ENCODE measurements around the gene TNFSF10. TPM values are rescaled to one million over a fixed set of nuclear protein-coding genes. Genes with fewer than 3 reads are reported as not detected.

Gene TNFSF10
- total RNA-seq, 1 experiment from 2014 or later, result 2.2 TPM

DNA sequence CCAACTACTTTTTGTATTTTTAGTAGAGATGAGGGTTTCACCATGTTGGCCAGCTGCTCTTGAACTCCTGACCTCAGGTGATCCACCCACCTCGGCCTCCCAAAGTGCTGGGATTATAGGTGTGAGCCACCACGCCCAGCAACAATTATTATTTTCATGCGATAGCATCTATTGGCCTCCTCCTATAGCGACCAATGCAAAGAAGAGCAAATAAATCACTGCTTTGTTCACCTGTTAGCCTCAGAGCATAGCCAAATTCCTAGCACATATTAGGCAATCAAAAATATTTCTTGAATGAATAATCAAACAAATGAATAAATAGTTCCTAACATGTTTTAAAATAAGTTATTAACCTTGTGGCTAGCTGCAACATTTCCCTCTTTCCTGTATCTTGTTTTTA lies 36.8 kb upstream of the TNFSF10 start:
- BruUV-seq (replicated peaks), result no TSS peak
- no peaks in the 10 kb centered on the region for H3K36me3 ChIP-seq (ENCODE audit: control insufficient read depth, insufficient read depth, low read length)
- in situ Hi-C loops (cut with HindIII; ENCODE audit: low pct_unique_long_range_greater_than_20kb, low sequenced_read_pairs), result no loop called here
- DNase-seq (ENCODE audit: low read depth, low spot score) (no peak), ATAC-seq (no peak)
- CTCF ChIA-PET, result no interaction called here
- POLR2A ChIA-PET, result no interaction called here
- H3K4me3 ChIP-seq (ENCODE audit: low read depth in 2 of 2, low read length in 2 of 2), result no peak overlapping the region
- intact Hi-C loops (cut with micrococcal nuclease; ENCODE audit: unreplicated experiment), result no loop called here
- no peak for TF ChIP-seq POLR2AphosphoS5 (IDR thresholded peaks at IDR 0.05; ENCODE audit: low read depth, low read length)
- TF ChIP-seq, protein P1, sequence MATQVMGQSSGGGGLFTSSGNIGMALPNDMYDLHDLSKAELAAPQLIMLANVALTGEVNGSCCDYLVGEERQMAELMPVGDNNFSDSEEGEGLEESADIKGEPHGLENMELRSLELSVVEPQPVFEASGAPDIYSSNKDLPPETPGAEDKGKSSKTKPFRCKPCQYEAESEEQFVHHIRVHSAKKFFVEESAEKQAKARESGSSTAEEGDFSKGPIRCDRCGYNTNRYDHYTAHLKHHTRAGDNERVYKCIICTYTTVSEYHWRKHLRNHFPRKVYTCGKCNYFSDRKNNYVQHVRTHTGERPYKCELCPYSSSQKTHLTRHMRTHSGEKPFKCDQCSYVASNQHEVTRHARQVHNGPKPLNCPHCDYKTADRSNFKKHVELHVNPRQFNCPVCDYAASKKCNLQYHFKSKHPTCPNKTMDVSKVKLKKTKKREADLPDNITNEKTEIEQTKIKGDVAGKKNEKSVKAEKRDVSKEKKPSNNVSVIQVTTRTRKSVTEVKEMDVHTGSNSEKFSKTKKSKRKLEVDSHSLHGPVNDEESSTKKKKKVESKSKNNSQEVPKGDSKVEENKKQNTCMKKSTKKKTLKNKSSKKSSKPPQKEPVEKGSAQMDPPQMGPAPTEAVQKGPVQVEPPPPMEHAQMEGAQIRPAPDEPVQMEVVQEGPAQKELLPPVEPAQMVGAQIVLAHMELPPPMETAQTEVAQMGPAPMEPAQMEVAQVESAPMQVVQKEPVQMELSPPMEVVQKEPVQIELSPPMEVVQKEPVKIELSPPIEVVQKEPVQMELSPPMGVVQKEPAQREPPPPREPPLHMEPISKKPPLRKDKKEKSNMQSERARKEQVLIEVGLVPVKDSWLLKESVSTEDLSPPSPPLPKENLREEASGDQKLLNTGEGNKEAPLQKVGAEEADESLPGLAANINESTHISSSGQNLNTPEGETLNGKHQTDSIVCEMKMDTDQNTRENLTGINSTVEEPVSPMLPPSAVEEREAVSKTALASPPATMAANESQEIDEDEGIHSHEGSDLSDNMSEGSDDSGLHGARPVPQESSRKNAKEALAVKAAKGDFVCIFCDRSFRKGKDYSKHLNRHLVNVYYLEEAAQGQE (IDR thresholded peaks at IDR 0.05; ENCODE audit: insufficient read depth in 1 of 2, low read depth in 2 of 2, low read length in 1 of 2), result no peak
- no peak for TF ChIP-seq TCF7L2 (IDR thresholded peaks at IDR 0.05; ENCODE audit: low read depth, low read length)
- TF ChIP-seq SIN3A (IDR thresholded peaks at IDR 0.05; ENCODE audit: borderline replicate concordance, insufficient read depth, low read depth, low read length), result no peak
- TF ChIP-seq CTCF (IDR thresholded peaks at IDR 0.05), result no peak
- H3K9me3 ChIP-seq (ENCODE audit: control insufficient read depth, insufficient read depth, low read depth, low read length), result no peaks in the 10 kb centered on the region
- H3K27ac ChIP-seq (ENCODE audit: low read length), result no peak overlapping the region
- H3K4me1 ChIP-seq (ENCODE audit: control insufficient read depth, insufficient read depth, low read length), result peaks cover 20% of the 10 kb centered on the region
- no peaks in the 10 kb centered on the region for H3K27me3 ChIP-seq (ENCODE audit: control insufficient read depth, insufficient read depth, low read length)

- Histone ChIP-seq H3K27ac (ENCODE audit: low read length) (no peak overlapping the region), H3K27me3 (ENCODE audit: control insufficient read depth, insufficient read depth, low read length) (no peaks in the 10 kb centered on the region), H3K4me3 (ENCODE audit: low read depth in 2 of 2, low read length in 2 of 2) (no peak overlapping the region), H3K4me1 (ENCODE audit: control insufficient read depth, insufficient read depth, low read length) (peaks cover 20% of the 10 kb centered on the region), H3K9me3 (ENCODE audit: control insufficient read depth, insufficient read depth, low read depth, low read length) (no peaks in the 10 kb centered on the region), H3K36me3 (ENCODE audit: control insufficient read depth, insufficient read depth, low read length) (no peaks in the 10 kb centered on the region)
- ChIA-PET POLR2A (no interaction called here), CTCF (no interaction called here)
- in situ Hi-C loops (cut with HindIII; ENCODE audit: low pct_unique_long_range_greater_than_20kb, low sequenced_read_pairs), result no loop called here
- DNase-seq (ENCODE audit: low read depth, low spot score), result no peak
- no peak for TF ChIP-seq SIN3A (IDR thresholded peaks at IDR 0.05; ENCODE audit: borderline replicate concordance, insufficient read depth, low read depth, low read length)
- TF ChIP-seq TCF7L2 (IDR thresholded peaks at IDR 0.05; ENCODE audit: low read depth, low read length), result no peak
- TF ChIP-seq, protein P1 (IDR thresholded peaks at IDR 0.05; ENCODE audit: insufficient read depth in 1 of 2, low read depth in 2 of 2, low read length in 1 of 2), result no peak
- TF ChIP-seq CTCF (IDR thresholded peaks at IDR 0.05), result no peak
- TF ChIP-seq POLR2AphosphoS5 (IDR thresholded peaks at IDR 0.05; ENCODE audit: low read depth, low read length), result no peak
- no peak for ATAC-seq
- BruUV-seq (replicated peaks), result no TSS peak
- intact Hi-C loops (cut with micrococcal nuclease; ENCODE audit: unreplicated experiment), result no loop called here
Measured at GRCh38 chr3:172559020-172559419, 35.8 kb upstream of the TNFSF10 start.

Data from Panc1 (cell line).